Measurements from ENCODE around the gene SPATA22.
"Not testable (repeated sequence)": the region's sequence is repeated elsewhere in the genome, so short reads cannot be mapped to it uniquely, and the experiment has no call there.

SPATA22 gene

GRCh38 chr17:3440451-3440850, 31.2 kb downstream of the SPATA22 start:
- TF ChIP-seq CTCF (conservative IDR thresholded peaks at IDR 0.05; ENCODE audit: low read depth), result no peak
- no peak for DNase-seq (ENCODE audit: low spot score)
- H3K27ac ChIP-seq, result no peak overlapping the region
- ChIA-PET POLR2A (ENCODE audit: low non-redundant PET) (no interaction called here), CTCF (no interaction called here)

- no peak for TF ChIP-seq CTCF (conservative IDR thresholded peaks at IDR 0.05; ENCODE audit: low read depth)
- no peak overlapping the region for H3K27ac ChIP-seq
- no peak for DNase-seq (ENCODE audit: low spot score)
- ChIA-PET CTCF (no interaction called here), POLR2A (ENCODE audit: low non-redundant PET) (no interaction called here)
Observed at GRCh38 chr17:3438368-3438767, 33.3 kb downstream of the SPATA22 start.

GRCh38 chr17:3433741-3434140, 37.9 kb downstream of the SPATA22 start, which contains the start of gene OR1E2:
Gene OR1E2, minus strand, starts transcription at chr17:3433841. Its CDS starts 0 bp downstream, at chr17:3433841.
- CTCF ChIA-PET, result interaction anchor here (0.7 kb wide), 1 partner anchor 18 kb away, joined by 3 read pairs; no protein-coding TSS in a partner anchor
- no peak for DNase-seq (ENCODE audit: low spot score)
- no peak within 1 kb of the TSS for H3K27ac ChIP-seq
- TF ChIP-seq CTCF (conservative IDR thresholded peaks at IDR 0.05; ENCODE audit: low read depth), result no peak
- POLR2A ChIA-PET (ENCODE audit: low non-redundant PET), result no interaction called here

GRCh38 chr17:3433215-3433614, 38.4 kb downstream of the SPATA22 start:
- CTCF ChIA-PET; DNase-seq (ENCODE audit: low spot score); H3K27ac ChIP-seq; POLR2A ChIA-PET (ENCODE audit: low non-redundant PET): not testable (repeated sequence)

GRCh38 chr17:3418222-3418621, 53.4 kb downstream of the SPATA22 start:
- POLR2A ChIA-PET (ENCODE audit: low non-redundant PET), result no interaction called here
- no peak for DNase-seq (ENCODE audit: low spot score)
- H3K27ac ChIP-seq, result no peak overlapping the region
- CTCF ChIA-PET, result no interaction called here
- TF ChIP-seq CTCF (conservative IDR thresholded peaks at IDR 0.05; ENCODE audit: low read depth), result no peak

- no peak for TF ChIP-seq CTCF (conservative IDR thresholded peaks at IDR 0.05; ENCODE audit: low read depth)
- no peak for DNase-seq (ENCODE audit: low spot score)
- POLR2A ChIA-PET (ENCODE audit: low non-redundant PET), result no interaction called here
- no peak overlapping the region for H3K27ac ChIP-seq
- CTCF ChIA-PET, result interaction anchor here (0.6 to 0.7 kb wide), 4 partner anchors 8 to 320 kb away, joined by 3 to 7 read pairs (median 4); no protein-coding TSS in a partner anchor
Observed at GRCh38 chr17:3415610-3416009, 56.0 kb downstream of the SPATA22 start.

- DNase-seq (ENCODE audit: low spot score); H3K27ac ChIP-seq; POLR2A ChIA-PET (ENCODE audit: low non-redundant PET); CTCF ChIA-PET: not testable (repeated sequence)
Observed at GRCh38 chr17:3412216-3412615, 59.4 kb downstream of the SPATA22 start.

GRCh38 chr17:3411070-3411469, 60.5 kb downstream of the SPATA22 start, which contains the start of gene OR3A3:
Gene OR3A3, plus strand, starts transcription at chr17:3411370.
- POLR2A ChIA-PET (ENCODE audit: low non-redundant PET), result no interaction called here
- DNase-seq (ENCODE audit: low spot score), result no peak
- TF ChIP-seq CTCF (conservative IDR thresholded peaks at IDR 0.05; ENCODE audit: low read depth), result no peak
- no peak within 1 kb of the TSS for H3K27ac ChIP-seq
- CTCF ChIA-PET, result no interaction called here

GRCh38 chr17:3403856-3404255, 67.8 kb downstream of the SPATA22 start:
- POLR2A ChIA-PET (ENCODE audit: low non-redundant PET); DNase-seq (ENCODE audit: low spot score); H3K27ac ChIP-seq: not testable (repeated sequence)
- CTCF ChIA-PET, result interaction anchor here (0.7 kb wide), 1 partner anchor 19 kb away, joined by 3 read pairs; no protein-coding TSS in a partner anchor

Data from RWPE1 (cell line).